GM18502 (cell line): ENCODE results near the gene HJURP.

Experiments
- ATAC-seq: cut with Tn5 transposase; IDR thresholded peaks from one replicate; pipeline ENCODE4 v1.9.1; 2021; ENCODE audit warnings: mild to moderate bottlenecking; ENCODE audit not compliant: unreplicated experiment, poor library complexity

The HJURP gene

GRCh38 chr2:233798335-233799086, 55.8 kb downstream of the HJURP start:
- no peak for ATAC-seq

GRCh38 chr2:233796254-233796653, 58.1 kb downstream of the HJURP start:
- no peak for ATAC-seq

GRCh38 chr2:233795735-233796171, 58.6 kb downstream of the HJURP start:
- ATAC-seq: no peak

- ATAC-seq: no peak
These were observed 60.1 kb downstream of the HJURP start for GRCh38 chr2:233794128-233794658.

GRCh38 chr2:233793465-233794127, 60.7 kb downstream of the HJURP start:
- ATAC-seq: no peak

GRCh38 chr2:233792720-233793119, 61.6 kb downstream of the HJURP start:
- no peak for ATAC-seq

- ATAC-seq: no peak
These were observed 62.4 kb downstream of the HJURP start for GRCh38 chr2:233791883-233792329.

- no peak for ATAC-seq
These were observed 63.0 kb downstream of the HJURP start for GRCh38 chr2:233791151-233791882.

GRCh38 chr2:233789554-233789953, 64.8 kb downstream of the HJURP start:
- ATAC-seq: no peak
